ENCODE results near the gene CLTB. TPM values are rescaled to one million over a fixed set of nuclear protein-coding genes. Genes with fewer than 3 reads are reported as not detected.
"Not testable (repeated sequence)": the region's sequence is repeated elsewhere in the genome, so short reads cannot be mapped to it uniquely, and the experiment has no call there.

Gene CLTB, protein sequence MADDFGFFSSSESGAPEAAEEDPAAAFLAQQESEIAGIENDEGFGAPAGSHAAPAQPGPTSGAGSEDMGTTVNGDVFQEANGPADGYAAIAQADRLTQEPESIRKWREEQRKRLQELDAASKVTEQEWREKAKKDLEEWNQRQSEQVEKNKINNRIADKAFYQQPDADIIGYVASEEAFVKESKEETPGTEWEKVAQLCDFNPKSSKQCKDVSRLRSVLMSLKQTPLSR
- 122 TPM for total RNA-seq

DNA sequence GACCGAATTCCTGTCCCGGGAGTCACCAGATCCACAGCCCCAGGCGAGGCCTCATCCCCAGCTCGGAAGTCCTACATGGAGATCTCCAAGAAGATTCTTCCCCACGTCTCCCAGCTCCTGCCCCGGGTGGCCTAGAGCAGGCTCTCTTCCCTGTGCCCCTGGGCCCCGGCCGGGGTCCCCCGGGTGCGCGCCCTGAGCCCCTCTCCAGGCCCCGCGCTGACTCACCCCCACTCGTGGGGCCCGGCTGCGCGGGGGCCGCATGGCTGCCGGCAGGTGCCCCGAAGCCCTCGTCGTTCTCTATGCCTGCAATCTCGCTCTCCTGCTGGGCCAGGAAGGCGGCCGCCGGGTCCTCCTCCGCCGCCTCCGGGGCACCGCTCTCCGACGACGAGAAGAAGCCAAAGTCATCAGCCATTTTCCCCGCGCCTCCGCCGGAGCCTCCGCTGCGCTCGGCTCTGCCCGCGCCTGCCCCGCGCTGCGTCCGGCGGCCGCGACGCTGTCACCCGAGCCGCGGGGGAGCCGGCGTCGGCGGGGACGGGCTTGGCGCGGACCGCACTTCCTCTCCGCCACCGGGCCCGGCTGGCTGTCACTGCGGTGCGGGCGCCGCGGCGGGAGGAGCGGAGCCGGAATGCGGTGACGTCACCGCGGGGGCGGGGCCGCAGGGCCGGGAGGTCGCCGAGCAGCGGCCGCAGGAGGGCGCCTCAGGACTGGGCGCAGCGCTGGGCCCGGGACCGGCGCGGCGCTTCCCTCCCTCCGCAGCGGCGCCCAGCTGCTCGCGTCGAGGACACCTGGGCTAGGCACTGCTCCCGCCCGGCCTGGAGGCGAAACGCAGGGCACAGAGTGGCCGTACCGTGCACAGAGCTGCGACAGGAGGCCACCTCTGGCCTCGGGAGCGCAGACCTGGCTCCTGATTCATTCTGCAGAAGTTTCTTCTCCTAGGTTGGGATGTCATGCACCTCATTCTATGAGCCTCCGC lies at the start of gene CLTB:
Gene CLTB, minus strand, starts transcription at position 588 of the 973 bp plus-strand sequence. Its CDS starts 176 bp downstream, at position 412.
- peak; percentile 96 for ATAC-seq
- DNase-seq (ENCODE audit: low spot score), result peak; percentile 95
- intact Hi-C loops (cut with DNase I), result no loop called here

DNA sequence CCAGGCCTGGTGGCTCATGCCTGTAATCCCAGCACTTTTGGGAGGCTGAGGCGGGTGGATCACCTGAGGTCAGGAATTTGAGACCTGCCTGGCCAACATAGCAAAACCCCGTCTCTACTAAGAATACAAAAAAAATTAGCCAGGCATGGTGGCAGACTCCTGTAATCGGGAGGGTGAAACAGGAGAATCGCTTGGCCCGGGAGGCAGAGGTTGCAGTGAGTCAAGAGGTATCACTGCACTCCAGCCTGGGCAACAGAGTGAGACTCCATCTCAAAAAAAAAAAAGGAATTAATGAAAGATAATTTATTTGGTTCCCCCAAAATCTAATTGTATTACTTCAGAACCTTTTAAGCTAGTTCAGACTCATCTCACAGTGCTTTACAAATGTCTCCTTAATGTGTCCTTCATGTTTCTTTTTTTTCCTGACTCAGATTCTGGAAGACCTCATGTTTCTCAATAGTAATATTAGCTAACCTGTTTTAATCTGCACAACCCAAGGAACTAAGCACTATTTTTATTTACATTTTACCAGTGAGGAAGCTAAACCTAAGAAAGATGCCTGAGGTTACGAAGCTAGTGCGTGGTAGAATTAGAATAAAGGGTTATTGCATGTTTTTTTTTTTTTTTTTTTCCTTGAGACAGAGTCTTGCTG lies 46.9 kb upstream of the CLTB start:
- intact Hi-C loops (cut with DNase I), result no loop called here
- DNase-seq (ENCODE audit: low spot score), result no peak
- ATAC-seq, result no peak

DNA sequence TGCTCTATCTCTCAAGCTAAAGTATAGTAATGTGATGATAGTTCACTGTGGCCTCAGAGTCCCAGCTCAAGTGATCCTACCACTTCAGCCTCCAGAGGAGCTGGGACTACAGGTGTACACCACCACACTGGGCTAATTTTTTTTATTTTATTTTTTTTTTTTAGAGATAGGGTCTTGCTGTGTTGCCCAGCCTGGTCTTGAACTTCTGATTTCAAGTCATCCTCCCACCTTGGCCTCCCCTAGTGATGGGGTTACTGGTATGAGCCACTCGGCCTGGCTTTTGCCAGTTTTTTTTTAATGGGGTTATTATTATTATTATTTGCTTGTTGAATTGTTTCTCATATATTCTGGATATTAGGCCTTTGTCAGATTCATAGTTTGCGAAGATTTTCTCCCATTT lies 45.0 kb upstream of the CLTB start:
- intact Hi-C loops (cut with DNase I), result no loop called here
- DNase-seq (ENCODE audit: low spot score), result no peak
- ATAC-seq, result no peak

DNA sequence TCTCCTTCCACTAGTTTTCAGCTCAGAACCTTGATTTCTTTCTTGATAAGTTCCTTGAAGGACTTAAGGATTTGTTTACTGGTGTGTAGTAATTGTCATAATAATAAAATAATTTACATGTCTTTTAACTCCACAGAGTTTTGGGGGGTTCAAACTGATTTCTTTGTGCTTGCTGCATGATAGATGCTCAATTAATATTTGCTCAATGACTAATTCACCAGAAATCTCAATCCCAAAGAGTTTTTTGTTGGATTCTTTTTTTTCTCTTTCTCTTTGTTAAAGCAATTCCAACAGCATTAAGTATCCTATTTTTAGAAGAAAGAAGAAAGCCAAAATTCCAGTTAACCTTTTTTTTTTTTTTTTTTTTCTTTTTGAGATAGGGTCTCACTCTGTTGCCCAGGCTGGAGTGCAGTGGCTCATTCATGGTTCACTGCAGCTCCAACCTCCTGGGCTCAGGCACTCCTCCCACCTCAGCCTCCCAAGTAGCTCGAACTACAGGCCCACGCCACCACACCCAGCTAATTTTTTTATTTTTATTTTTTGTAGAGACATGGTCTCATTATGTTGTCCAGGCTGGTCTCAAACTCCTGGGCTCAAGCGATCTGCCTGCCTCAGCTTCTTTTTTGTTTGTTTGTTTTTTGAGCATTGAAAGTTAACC lies 42.7 kb upstream of the CLTB start:
- ATAC-seq (no peak), DNase-seq (ENCODE audit: low spot score) (no peak)
- intact Hi-C loops (cut with DNase I), result no loop called here

DNA sequence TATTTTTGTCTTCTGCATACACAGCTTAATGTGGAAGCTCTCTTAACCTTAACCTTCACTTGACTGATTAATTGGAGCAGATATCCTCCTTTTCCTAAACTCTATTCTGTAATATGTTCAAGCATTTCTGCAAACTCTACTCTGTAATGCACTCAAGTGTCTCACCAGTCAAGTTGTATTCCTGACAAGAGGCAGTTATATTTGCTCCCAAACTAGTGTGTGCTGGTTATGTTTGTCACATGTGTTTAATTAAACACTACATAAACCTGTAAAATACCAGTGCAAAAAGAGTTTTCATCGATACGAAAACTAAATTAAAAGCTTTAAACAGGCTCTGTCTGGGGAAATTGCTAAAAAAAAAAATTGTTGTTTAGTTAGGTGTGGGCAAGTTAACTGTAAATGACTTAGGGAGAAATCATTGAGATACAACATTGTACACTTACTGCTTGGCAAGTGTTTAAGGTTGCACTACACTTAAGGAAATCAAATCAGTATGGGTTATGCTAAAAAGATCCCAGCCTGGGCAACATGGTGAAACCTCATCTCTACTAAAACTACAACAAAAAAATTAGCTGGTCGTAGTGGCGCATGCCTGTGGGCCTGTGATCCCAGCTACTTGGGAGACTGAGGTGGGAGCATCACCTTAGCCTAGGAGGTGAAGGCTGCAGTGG lies 38.5 kb upstream of the CLTB start:
- DNase-seq (ENCODE audit: low spot score) (no peak), ATAC-seq (no peak)
- intact Hi-C loops (cut with DNase I), result no loop called here

DNA sequence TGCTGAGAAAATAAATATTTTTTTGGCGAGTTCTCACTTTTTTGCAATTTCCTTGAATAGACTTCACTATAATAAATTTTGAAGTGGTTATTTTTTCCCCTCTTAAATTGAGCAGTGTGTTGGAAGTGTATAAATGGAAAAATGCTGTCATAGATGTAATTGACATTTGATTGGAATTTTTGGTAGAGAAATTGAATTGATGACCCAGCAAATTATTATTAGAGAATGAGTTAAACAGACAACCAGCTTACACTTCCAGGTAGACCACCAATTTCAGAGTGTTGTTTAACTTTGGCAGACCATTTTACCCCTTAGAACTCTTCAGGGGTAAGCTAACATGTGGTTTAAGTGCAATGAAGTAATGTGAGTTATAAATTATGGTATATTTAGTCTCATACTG lies 33.7 kb upstream of the CLTB start:
- intact Hi-C loops (cut with DNase I), result no loop called here
- ATAC-seq (no peak), DNase-seq (ENCODE audit: low spot score) (no peak)

DNA sequence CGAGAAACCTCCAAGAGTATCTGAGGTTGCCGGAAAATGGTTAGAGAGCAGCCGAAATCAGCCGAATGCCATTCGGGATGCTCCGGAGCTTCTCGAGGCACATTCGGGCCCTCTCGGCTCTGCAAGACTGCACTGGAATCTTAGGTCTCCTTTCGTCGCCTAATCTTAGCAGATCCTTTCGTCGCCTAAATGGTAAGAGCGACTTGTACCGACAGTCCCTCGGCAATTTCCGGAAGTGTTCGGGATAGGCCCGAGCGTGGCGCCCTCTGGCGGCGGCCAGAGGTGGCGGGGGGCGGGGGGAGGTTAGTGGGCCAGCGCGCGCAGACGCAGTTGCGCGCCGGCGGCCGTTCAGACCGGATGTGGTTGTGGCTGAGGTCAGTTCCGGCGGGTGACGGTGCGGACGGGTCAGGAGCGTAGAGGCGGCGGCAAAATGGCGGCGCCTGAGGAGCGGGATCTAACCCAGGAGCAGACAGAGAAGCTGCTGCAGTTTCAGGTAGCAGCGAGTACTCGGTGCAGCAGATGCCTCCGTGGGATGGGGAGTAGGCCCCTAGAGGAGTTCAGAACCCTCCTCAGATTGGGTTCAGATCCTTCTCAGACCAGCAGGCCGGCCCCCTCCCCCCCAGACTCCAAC lies 31.8 kb upstream of the CLTB start, which contains the start of gene FAF2:
Gene FAF2, plus strand, starts transcription at position 408 of the 631 bp plus-strand sequence. Its CDS starts 23 bp downstream, at position 431.
- DNase-seq (ENCODE audit: low spot score), result peak; percentile 98
- peak; percentile 98 for ATAC-seq
- intact Hi-C loops (cut with DNase I), result no loop called here

DNA sequence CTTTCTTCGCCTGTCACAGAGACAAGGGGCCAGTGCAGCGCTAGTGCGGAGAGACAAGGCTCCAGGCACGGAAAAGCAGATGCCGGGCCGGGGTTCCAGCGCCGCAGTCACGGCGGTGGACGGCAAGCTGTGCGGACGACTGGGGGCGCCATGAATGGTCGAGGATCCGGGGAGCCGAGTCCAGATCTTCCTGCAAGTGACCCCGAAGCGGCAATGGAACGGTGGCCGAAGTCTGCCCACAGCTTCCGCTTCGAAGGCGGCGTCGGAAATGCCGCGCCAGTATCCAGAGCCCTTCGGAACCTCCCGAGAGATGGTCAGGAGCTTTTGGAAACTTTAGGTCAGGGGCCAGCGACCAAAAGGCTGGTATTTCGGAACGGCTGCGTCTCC lies 31.2 kb upstream of the CLTB start:
- ATAC-seq (peak; percentile 50), DNase-seq (ENCODE audit: low spot score) (no peak)
- intact Hi-C loops (cut with DNase I), result no loop called here

DNA sequence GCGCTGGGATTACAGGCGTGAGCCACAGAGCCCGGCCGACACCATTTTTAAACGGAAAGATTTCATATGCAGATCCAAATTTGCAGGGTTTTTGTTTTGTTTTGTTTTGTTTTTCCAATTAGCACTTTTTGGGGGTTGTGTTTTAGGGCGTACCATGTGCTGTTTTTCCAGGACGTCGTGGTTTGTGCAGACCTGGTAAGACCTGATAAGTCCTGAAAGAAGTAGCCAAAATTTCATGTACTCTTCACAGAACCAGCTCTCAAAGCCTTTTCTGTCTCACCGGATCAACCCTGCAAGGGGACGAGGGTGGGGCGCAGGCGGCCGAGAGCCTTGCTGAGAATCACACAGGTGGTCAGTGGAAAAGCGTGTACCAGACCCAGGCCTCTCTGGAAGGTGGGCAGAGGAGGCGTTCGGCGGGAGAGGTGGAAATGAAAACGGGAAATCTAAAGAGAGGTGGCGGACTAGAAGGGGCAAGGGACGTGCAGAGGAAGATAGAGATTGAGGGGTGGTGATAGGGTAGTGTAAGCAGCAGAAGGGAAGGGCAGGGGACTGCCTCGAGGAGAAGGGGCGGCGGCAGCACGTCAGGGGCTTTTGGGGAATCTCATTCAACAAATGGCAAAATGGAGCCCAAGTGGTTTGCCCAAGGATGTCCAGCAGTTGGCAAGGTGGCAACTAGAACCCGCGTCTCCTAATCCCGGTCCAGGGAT lies 30.7 kb upstream of the CLTB start:
- DNase-seq (ENCODE audit: low spot score) (peak; percentile 62), ATAC-seq (peak; percentile 10)
- intact Hi-C loops (cut with DNase I), result no loop called here

DNA sequence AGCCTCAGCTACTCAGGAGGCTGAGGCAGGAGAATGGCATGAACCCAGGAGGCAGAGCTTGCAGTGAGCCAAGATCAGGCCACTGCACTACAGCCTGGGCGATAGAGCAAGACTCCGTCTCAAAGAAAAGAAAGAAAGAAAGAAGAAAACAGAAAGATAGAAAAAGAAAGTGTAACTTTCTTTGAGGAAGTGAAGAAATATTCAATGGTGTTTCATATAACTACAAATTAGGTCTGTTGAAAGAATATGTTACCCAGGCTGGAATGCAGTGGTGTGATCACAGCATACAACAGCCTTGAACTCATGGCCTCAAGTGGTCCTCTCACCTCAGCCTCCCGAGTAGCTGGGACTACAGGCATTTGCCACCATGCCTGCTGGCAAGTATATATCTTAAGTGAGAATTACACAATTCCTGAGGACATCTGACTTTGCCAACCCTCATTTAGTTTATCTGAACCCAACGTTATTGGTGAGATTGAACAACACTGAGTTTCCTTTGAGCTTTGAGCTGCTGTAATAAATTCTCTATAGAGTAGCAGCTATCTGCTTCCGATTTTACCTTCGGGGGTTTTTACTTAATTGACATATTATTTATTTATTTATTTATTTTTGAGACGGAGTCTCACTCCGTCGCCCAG lies 29.8 kb upstream of the CLTB start:
- no peak for ATAC-seq
- intact Hi-C loops (cut with DNase I), result no loop called here
- no peak for DNase-seq (ENCODE audit: low spot score)

DNA sequence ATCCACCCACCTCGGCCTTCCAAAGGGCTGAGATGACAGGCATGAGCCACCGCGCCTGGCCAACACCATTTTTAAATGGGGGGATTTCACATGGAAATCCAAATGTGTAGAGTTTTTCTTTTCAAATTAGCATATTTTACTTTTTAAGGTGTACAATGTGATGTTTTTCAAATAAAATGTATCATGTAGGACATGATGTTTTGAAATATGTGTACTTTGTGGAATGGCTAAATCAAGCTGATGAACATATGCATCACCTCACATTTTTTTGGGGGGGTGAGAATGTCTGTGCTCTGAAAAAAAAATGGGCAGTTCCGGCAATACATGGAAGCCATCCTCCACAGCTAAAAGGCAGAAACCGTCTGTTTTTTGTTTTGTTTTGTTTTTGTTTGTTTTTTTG lies 28.4 kb upstream of the CLTB start:
- intact Hi-C loops (cut with DNase I), result no loop called here
- DNase-seq (ENCODE audit: low spot score), result no peak
- no peak for ATAC-seq

DNA sequence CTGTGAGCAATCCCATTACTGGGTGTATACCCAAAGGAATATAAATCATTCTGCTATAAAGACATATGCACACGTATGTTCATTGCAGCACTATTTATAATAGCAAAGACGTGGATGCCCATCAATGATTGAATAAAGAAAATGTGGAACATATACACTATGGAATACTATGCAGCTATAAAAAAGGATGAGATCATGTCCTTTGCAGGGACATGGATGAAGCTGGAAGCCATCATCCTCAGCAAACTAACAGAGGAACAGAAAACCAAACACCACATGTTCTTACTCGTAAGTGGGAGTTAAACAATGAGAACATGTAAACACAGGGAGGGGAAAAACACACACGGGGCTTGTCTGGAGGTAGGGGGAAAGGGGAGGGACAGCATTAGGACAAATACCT lies 26.6 kb upstream of the CLTB start:
- ATAC-seq; DNase-seq (ENCODE audit: low spot score); intact Hi-C loops (cut with DNase I): not testable (repeated sequence)

DNA sequence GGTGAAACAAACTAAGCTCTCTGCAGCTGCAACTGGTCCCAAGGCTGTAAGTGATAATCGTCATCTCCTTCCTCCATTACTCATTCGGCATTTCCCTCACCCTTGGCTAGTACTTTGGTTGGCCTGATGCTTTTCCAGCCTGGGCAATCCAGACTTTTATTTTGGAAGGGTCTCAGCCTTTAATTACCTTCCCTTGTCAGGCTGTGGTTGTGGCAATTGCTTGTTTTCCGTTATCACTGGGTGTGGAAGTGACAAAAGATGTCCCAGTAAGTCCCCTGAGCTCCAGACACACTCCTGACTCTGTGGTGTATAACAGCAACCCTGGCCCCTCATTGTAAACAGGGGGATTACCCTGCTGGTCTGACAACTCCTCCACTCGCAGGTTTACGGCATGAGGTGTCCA lies 25.6 kb upstream of the CLTB start:
- DNase-seq (ENCODE audit: low spot score) (no peak), ATAC-seq (no peak)
- intact Hi-C loops (cut with DNase I), result no loop called here

DNA sequence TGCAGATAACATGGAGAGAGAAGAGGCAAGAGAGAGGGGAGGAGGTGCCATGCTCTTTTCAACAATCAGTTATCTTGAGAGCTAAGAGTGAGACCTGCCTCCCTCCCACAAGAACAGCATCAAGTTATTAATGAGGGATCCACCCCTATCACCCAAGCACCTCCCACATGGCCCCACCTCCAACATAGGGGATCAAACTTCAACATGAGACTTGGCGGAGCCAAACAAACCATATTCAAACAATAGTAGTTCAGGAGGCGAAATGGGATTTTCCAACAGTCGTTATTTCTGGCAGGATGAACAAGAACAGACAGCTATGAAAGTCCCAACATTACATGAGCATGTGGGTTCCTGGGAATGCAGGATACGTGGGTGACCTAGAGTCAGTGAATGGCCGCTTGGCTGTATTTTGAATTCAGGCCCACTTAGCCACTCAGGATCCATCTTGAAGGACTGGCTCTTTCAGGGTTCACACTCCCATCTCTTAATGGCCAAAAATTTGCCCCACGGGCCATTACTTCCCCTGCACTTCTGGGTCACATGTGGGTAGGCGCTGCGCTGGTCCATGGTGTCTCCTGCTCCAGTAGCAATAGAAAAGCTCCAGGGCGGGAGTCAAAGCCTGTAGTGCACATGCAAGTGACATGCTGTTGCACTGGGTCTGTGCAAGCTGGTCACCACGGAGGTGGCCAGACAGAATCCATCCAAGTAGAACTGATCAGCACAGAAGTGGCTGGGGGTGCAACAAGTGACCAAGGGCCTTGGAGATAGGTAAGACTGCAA lies 24.8 kb upstream of the CLTB start:
- DNase-seq (ENCODE audit: low spot score) (no peak), ATAC-seq (no peak)
- intact Hi-C loops (cut with DNase I), result no loop called here

DNA sequence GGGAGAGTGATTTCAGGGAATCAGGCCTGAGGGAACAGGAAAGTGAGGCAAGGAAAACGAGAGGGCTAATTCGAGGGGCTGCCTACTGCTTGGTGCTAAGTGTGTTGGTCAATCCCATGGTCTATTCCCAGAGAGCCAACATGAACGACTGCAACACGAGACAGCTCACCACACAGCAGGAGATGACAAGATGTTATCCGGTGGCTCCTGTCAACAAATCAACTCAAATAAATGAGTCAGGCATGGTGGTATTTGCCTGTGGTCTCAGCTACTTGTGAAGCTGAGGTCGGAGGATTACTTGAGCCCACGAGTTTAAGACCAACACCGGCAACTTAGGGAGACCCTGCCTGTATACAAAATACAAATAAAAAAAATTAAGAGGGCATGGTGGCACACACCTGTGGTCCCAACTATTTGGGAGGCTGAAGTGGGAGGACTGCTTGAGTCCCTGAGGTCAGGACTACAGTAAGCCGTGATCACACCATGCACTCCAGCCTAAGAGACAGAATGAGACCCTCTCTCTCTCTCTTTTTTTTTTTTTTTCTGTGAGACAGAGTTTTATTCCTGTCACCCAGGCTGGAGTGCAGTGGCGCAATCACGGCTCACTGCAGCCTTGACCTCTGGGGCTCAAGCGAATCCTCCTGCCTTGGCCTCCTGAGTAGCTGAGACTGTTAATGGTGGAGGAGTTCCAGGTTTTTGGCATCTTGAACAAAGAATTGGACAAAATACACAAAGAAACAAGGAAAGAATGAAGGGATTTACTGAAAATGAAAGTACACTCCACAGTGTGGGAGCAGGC lies 22.8 kb upstream of the CLTB start:
- ATAC-seq (no peak), DNase-seq (ENCODE audit: low spot score) (no peak)
- intact Hi-C loops (cut with DNase I), result no loop called here

DNA sequence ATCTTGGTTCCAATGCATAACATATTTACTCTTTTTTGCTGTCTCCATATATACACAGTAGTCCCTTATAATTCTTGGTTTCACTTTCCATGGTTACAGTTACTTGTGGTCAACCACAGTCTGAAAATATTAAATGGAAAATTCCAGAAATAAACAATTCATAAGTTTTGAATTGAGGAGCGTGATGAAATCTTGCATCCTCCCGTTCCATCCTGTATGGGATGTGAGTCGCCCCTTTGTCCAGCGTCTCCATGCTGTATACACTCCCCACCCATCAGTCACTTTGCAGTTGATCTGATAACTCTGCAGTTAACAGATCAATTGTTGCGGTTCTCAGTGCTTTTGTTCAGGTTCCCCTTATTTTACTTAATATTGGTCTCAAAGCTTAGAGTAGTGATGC lies 20.3 kb upstream of the CLTB start:
- ATAC-seq (no peak), DNase-seq (ENCODE audit: low spot score) (no peak)
- intact Hi-C loops (cut with DNase I), result no loop called here

Measured in sciatic nerve (tissue), 2 donors.